Neural crest cell (in vitro differentiated cells): ENCODE data around the gene IPCEF1. TPM values are rescaled to one million over a fixed set of nuclear protein-coding genes. Genes with fewer than 3 reads are reported as not detected.

ENCODE experiments used
- DNase-seq: peaks from one replicate; pipeline ENCODE4 v3.0.0; 2021; ENCODE audit warnings: low read depth, mixed read lengths, low spot score
- H3K27ac Mint-ChIP-seq: one replicate; pipeline ENCODE4 v1.8.0; 2021; ENCODE audit warnings: mild to moderate bottlenecking, mixed read lengths; ENCODE audit not compliant: unreplicated experiment
- H3K27me3 Mint-ChIP-seq: 2 replicates; pipeline ENCODE4 v1.8.0; 2021; ENCODE audit warnings: low read depth, mild to moderate bottlenecking, mixed read lengths
- H3K36me3 Mint-ChIP-seq: 2 replicates; pipeline ENCODE4 v1.8.0; 2021; ENCODE audit warnings: low read depth, mild to moderate bottlenecking, mixed read lengths
- H3K4me1 Mint-ChIP-seq: 2 replicates; pipeline ENCODE4 v1.8.0; 2021; ENCODE audit warnings: mixed read lengths
- H3K4me3 Mint-ChIP-seq: one replicate; pipeline ENCODE4 v1.8.0; 2021; ENCODE audit warnings: mild to moderate bottlenecking, mixed read lengths
- H3K9me3 Mint-ChIP-seq: 2 replicates; pipeline ENCODE4 v1.8.0; 2021; ENCODE audit warnings: mixed read lengths
- total RNA-seq: library from RNA; stranded (reverse); gene quantifications from 2 replicates; pipeline ENCODE4 v1.2.1, GENCODE V29; 2021
- TF ChIP-seq, protein P1 (sequence below): fragments of 200-600 bp; sonication (generic); conservative IDR thresholded peaks from 2 replicates; pipeline ENCODE4 v1.5.0; 2021; ENCODE audit warnings: antibody characterized with exemption, mild to moderate bottlenecking

The IPCEF1 gene
- total RNA-seq, 1 donor from 2014 or later: 0.28 TPM

DNA sequence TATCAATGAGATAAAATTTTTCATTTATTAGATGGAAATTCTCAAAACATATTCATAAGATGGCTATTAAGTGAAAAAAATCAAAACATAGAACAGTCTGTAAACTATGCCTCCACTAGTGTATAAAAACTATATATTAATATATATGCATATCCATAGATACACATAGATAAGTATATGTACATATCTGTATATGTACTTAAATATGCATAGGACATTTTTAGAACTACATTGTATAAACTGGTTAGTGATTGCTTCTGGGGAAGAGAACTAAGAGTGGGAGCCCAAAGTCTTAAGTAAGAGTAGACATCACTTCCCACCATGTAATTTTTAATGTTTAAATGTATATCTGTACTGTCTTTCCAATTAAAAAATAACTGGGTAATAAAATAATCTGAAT is 31.5 kb downstream of the IPCEF1 start:
- no peaks in the 10 kb centered on the region for H3K27me3 Mint-ChIP-seq
- H3K9me3 Mint-ChIP-seq: no peaks in the 10 kb centered on the region
- no peak for DNase-seq
- no peak overlapping the region for H3K4me3 Mint-ChIP-seq
- peaks cover 3% of the 10 kb centered on the region for H3K4me1 Mint-ChIP-seq
- TF ChIP-seq, protein P1, sequence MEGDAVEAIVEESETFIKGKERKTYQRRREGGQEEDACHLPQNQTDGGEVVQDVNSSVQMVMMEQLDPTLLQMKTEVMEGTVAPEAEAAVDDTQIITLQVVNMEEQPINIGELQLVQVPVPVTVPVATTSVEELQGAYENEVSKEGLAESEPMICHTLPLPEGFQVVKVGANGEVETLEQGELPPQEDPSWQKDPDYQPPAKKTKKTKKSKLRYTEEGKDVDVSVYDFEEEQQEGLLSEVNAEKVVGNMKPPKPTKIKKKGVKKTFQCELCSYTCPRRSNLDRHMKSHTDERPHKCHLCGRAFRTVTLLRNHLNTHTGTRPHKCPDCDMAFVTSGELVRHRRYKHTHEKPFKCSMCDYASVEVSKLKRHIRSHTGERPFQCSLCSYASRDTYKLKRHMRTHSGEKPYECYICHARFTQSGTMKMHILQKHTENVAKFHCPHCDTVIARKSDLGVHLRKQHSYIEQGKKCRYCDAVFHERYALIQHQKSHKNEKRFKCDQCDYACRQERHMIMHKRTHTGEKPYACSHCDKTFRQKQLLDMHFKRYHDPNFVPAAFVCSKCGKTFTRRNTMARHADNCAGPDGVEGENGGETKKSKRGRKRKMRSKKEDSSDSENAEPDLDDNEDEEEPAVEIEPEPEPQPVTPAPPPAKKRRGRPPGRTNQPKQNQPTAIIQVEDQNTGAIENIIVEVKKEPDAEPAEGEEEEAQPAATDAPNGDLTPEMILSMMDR: no peak
- H3K36me3 Mint-ChIP-seq: no peaks in the 10 kb centered on the region
- H3K27ac Mint-ChIP-seq: no peak overlapping the region

- Mint-ChIP-seq H3K27ac (no peak overlapping the region), H3K36me3 (no peaks in the 10 kb centered on the region), H3K4me1 (peaks cover 16% of the 10 kb centered on the region), H3K4me3 (no peak overlapping the region), H3K27me3 (no peaks in the 10 kb centered on the region), H3K9me3 (no peaks in the 10 kb centered on the region)
- TF ChIP-seq, protein P1: no peak
- no peak for DNase-seq
Measured at GRCh38 chr6:154320181-154320580, 36.4 kb downstream of the IPCEF1 start.

DNA sequence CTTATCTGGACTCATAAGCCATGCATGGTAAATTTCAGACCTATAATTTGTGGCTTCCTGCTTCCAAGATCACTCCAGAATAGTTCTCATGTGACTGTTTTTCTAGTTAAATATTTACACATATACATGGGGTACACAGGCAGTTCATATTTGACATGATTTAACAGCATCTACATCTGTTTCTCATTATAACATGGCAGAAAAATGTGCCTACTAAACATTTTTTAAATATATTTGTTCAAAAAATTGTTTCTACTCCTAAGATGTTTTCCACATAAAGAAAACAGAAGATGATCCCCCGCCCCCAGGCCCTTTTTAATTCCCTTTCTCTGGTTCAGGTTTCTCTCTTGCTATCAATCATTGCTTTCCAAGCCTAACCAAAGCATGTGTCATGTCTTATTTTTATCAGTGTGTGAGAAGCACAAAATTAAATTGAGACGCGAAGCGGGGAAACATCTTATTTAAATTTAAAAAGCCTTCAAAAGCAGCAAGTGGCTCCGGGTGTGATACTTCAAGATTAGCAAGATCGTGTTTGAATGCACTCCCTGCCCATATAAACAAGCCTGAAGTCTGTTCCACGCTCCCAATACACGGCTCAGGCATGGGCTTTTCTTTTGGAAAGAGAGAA is 37.3 kb downstream of the IPCEF1 start:
- H3K4me3 Mint-ChIP-seq: no peak overlapping the region
- H3K4me1 Mint-ChIP-seq: peaks cover 16% of the 10 kb centered on the region
- no peaks in the 10 kb centered on the region for H3K36me3 Mint-ChIP-seq
- no peaks in the 10 kb centered on the region for H3K27me3 Mint-ChIP-seq
- peak overlapping the region; percentile 8 for H3K27ac Mint-ChIP-seq
- no peak for DNase-seq
- TF ChIP-seq, protein P1: no peak
- H3K9me3 Mint-ChIP-seq: no peaks in the 10 kb centered on the region

DNA sequence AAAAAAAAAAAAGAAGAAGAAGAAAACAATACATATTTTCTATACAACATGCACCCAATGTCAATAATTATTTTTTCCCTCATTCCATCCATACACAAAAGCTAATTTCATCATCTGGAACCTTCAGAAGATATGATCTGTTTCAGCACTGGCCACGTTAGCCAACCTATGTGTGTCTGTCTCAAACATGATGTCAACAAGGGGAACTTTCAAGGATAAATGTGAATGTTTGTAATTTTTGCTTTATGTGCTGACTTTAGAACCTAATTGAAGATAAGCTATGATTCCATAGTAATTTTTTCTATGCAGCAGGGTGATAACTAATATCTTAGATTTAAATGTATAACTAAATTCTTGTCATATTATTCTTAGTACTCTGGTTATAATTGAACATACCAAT is 37.9 kb downstream of the IPCEF1 start:
- no peaks in the 10 kb centered on the region for H3K27me3 Mint-ChIP-seq
- H3K4me1 Mint-ChIP-seq: peaks cover 16% of the 10 kb centered on the region
- H3K4me3 Mint-ChIP-seq: no peak overlapping the region
- no peak for DNase-seq
- no peaks in the 10 kb centered on the region for H3K9me3 Mint-ChIP-seq
- no peaks in the 10 kb centered on the region for H3K36me3 Mint-ChIP-seq
- no peak overlapping the region for H3K27ac Mint-ChIP-seq
- TF ChIP-seq, protein P1: no peak

DNA sequence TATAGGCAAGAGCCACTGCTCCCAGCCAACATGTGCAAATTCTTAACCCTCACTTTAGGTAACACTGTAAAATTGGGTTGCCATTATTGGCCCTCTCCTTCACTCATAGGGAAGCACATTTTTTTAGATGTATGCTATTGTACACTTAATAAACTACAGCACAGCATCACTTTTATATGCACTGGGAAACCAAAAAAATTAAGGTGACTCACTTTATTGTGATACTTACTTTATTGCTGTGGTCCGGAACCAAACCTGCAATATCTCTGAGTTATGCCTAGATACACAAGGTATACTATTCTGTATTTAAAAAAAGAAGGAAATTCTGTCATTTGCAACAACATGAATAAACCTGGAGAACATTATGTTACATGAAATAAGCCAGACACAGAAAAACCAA is 40.5 kb downstream of the IPCEF1 start:
- peaks cover 2% of the 10 kb centered on the region for H3K9me3 Mint-ChIP-seq
- H3K4me1 Mint-ChIP-seq: peaks cover 16% of the 10 kb centered on the region
- H3K27me3 Mint-ChIP-seq: no peaks in the 10 kb centered on the region
- DNase-seq: no peak
- H3K27ac Mint-ChIP-seq: no peak overlapping the region
- H3K4me3 Mint-ChIP-seq: no peak overlapping the region
- TF ChIP-seq, protein P1: no peak
- no peaks in the 10 kb centered on the region for H3K36me3 Mint-ChIP-seq
